K562 (cell line): ENCODE results near the gene DNASE1L2. TPM values are rescaled to one million over a fixed set of nuclear protein-coding genes. Genes with fewer than 3 reads are reported as not detected.
A peak's percentile ranks its signal among the peaks of the same experiment; 100 is the strongest.

Source experiments
- CEBPB ChIP-seq: fragments of 450-650 bp; IDR thresholded peaks from 2 replicates; pipeline ENCODE4 v1.6.1; 2016; ENCODE audit warnings: missing genetic modification characterization, missing compliant biosample characterization
- CHD1 ChIP-seq: fragments of 200-600 bp; sonication (generic); IDR thresholded peaks from one replicate; pipeline ENCODE4 v1.6.1; 2012; ENCODE audit warnings: mild to moderate bottlenecking, moderate library complexity, low read length, inconsistent platforms
- CTBP1 ChIP-seq: fragments of 450-650 bp; IDR thresholded peaks from 2 replicates; pipeline ENCODE4 v1.6.1; 2016; ENCODE audit warnings: borderline replicate concordance
- ETV6 ChIP-seq, 3 experiments: fragments of 150-350 bp in 1 of 3; sonication (generic) in 1 of 3; formaldehyde crosslinking in 1 of 3; IDR thresholded peaks; 2 replicates each; pipeline versions ENCODE4 v1.6.1 to v1.8.0; 2014 to 2022; ENCODE audit warnings: borderline replicate concordance in 2 of 3, low read depth in 2 of 3, antibody characterized with exemption in 1 of 3, low read length in 1 of 3, mild to moderate bottlenecking in 1 of 3, missing genetic modification reagents in 1 of 3
- GATAD2B ChIP-seq: fragments of 450-650 bp; IDR thresholded peaks from 2 replicates; pipeline ENCODE4 v1.6.1; 2017; ENCODE audit warnings: mild to moderate bottlenecking, borderline replicate concordance
- MEF2A ChIP-seq: IDR thresholded peaks from 2 replicates; pipeline ENCODE4 v1.6.1; 2011; ENCODE audit warnings: low read depth, mild to moderate bottlenecking, low read length, moderate library complexity; ENCODE audit not compliant: control insufficient read depth
- NFIX ChIP-seq: fragments of 250-450 bp; sonication (Bioruptor Pico); IDR thresholded peaks from 2 replicates; pipeline ENCODE4 v1.4.0; 2020; ENCODE audit warnings: low read depth, mild to moderate bottlenecking, moderate library complexity
- XRCC4 ChIP-seq: IDR thresholded peaks from one replicate; pipeline ENCODE4 v1.6.1; 2011; ENCODE audit not compliant: insufficient read depth, insufficient read length; ENCODE audit errors: extremely low read depth
- ZBTB40 ChIP-seq, 2 experiments: fragments of 450-650 bp in 1 of 2; sonication (generic) in 1 of 2; formaldehyde crosslinking in 1 of 2; IDR thresholded peaks; 2 replicates each; pipeline versions ENCODE4 v1.7.1 to v1.9.0; 2016 to 2022; ENCODE audit warnings: inconsistent platforms in 1 of 2, mild to moderate bottlenecking in 1 of 2, missing genetic modification reagents in 1 of 2
- ZNF586 ChIP-seq: fragments of 450-650 bp; formaldehyde crosslinking; conservative IDR thresholded peaks from 2 replicates; pipeline ENCODE4 v1.4.0; 2020; ENCODE audit warnings: mild to moderate bottlenecking, moderate library complexity
- polyA plus RNA-seq, 8 experiments: library from polyadenylated mRNA; depleted of rRNA in 4 of 8; stranded (reverse) in 5 of 8; unstranded in 3 of 8; fragments of >200 nt; fragmentation: Nextera tagmentation in 2 of 8; fragmentation: Illumina TruSeq in 1 of 8; extraction: Ambion mirVana in 2 of 8; extraction: Trizol in 1 of 8; gene quantifications; 2 replicates each; pipeline versions ENCODE4 v1.2.1 to v1.2.3, GENCODE V29; 2011 to 2014; ENCODE audit warnings: inconsistent platforms in 1 of 8, missing spikeins in 1 of 8
- total RNA-seq, 7 experiments: library from RNA; depleted of rRNA in 6 of 7; stranded (reverse); fragments of >200 nt in 6 of 7; fragmentation: Illumina TruSeq in 2 of 7; extraction: Trizol in 2 of 7; gene quantifications; 2 replicates each; pipeline versions ENCODE4 v1.2.1 to v1.2.3, GENCODE V29; 2011 to 2021; ENCODE audit warnings: low replicate concordance in 1 of 7
- TF ChIP-seq, protein P1 (sequence below): fragments of 450-650 bp; IDR thresholded peaks from 2 replicates; pipeline ENCODE4 v1.6.1; 2016; ENCODE audit warnings: antibody characterized with exemption
- TF ChIP-seq, protein P2 (sequence below): fragments of 450-650 bp; IDR thresholded peaks from 2 replicates; pipeline ENCODE4 v1.6.1; 2018; ENCODE audit not compliant: partially characterized antibody

The DNASE1L2 gene
- total and polyA plus RNA-seq, 9 of the 15 experiments (the other 6 are each of a cell fraction or from before 2014, with no cell fraction given): 0.08 to 2.7 (median 1.7) TPM; not detected in 1

- TF ChIP-seq ZBTB40 (IDR thresholded peaks at IDR 0.05) (0 out of 2 replicates have a peak, but pooled peaks have one; percentile 41), ZBTB40 (CRISPR knock-in tag; IDR thresholded peaks at IDR 0.05) (no peak), ZNF586 (CRISPR knock-in tag) (no peak), NFIX (CRISPR knock-in tag) (no peak), XRCC4 (no peak), CTBP1 (no peak), MEF2A (no peak), ETV6 (IDR thresholded peaks at IDR 0.05; ENCODE audit: borderline replicate concordance in 1 of 2, low read depth in 2 of 2, low read length in 1 of 2) (no peak), ETV6 (CRISPR knock-in tag; IDR thresholded peaks at IDR 0.05; ENCODE audit: borderline replicate concordance) (no peak), CEBPB (tag) (peak; percentile 66), CHD1 (peak; percentile 85), GATAD2B (no peak)
- TF ChIP-seq, protein P1, sequence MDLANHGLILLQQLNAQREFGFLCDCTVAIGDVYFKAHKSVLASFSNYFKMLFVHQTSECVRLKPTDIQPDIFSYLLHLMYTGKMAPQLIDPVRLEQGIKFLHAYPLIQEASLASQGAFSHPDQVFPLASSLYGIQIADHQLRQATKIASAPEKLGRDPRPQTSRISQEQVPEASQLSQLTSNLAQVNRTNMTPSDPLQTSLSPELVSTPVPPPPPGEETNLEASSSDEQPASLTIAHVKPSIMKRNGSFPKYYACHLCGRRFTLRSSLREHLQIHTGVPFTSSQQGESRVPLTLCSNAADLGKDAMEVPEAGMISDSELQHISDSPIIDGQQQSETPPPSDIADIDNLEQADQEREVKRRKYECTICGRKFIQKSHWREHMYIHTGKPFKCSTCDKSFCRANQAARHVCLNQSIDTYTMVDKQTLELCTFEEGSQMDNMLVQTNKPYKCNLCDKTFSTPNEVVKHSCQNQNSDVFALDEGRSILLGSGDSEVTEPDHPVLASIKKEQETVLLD: no peak
- TF ChIP-seq, protein P2, sequence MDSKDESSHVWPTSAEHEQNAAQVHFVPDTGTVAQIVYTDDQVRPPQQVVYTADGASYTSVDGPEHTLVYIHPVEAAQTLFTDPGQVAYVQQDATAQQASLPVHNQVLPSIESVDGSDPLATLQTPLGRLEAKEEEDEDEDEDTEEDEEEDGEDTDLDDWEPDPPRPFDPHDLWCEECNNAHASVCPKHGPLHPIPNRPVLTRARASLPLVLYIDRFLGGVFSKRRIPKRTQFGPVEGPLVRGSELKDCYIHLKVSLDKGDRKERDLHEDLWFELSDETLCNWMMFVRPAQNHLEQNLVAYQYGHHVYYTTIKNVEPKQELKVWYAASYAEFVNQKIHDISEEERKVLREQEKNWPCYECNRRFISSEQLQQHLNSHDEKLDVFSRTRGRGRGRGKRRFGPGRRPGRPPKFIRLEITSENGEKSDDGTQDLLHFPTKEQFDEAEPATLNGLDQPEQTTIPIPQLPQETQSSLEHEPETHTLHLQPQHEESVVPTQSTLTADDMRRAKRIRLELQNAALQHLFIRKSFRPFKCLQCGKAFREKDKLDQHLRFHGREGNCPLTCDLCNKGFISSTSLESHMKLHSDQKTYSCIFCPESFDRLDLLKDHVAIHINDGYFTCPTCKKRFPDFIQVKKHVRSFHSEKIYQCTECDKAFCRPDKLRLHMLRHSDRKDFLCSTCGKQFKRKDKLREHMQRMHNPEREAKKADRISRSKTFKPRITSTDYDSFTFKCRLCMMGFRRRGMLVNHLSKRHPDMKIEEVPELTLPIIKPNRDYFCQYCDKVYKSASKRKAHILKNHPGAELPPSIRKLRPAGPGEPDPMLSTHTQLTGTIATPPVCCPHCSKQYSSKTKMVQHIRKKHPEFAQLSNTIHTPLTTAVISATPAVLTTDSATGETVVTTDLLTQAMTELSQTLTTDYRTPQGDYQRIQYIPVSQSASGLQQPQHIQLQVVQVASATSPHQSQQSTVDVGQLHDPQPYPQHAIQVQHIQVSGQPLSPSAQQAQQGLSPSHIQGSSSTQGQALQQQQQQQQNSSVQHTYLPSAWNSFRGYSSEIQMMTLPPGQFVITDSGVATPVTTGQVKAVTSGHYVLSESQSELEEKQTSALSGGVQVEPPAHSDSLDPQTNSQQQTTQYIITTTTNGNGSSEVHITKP: peak; percentile 25
Observed at GRCh38 chr16:2250652-2251295, 14.5 kb downstream of the DNASE1L2 start (continued).
